ENCODE measurements around the gene HGFAC.
"Not testable (repeated sequence)": the region's sequence is repeated elsewhere in the genome, so short reads cannot be mapped to it uniquely, and the experiment has no call there.

The HGFAC gene

GRCh38 chr4:3444351-3445110 is 2.8 kb downstream of the HGFAC start:
- no peak for DNase-seq

- no peak for DNase-seq
Observed at GRCh38 chr4:3445111-3445820, 3.5 kb downstream of the HGFAC start.

- no peak for DNase-seq
Observed at GRCh38 chr4:3445829-3446545, 4.2 kb downstream of the HGFAC start.

- DNase-seq = no peak
Observed at GRCh38 chr4:3446631-3447320, 5.0 kb downstream of the HGFAC start.

GRCh38 chr4:3447431-3448395 is 5.9 kb downstream of the HGFAC start:
- DNase-seq = no peak

GRCh38 chr4:3449047-3449573 is 7.3 kb downstream of the HGFAC start:
- DNase-seq = no peak

- no peak for DNase-seq
Observed at GRCh38 chr4:3449574-3450534, 8.1 kb downstream of the HGFAC start.

- no peak for DNase-seq
Observed at GRCh38 chr4:3450643-3451042, 8.9 kb downstream of the HGFAC start.

GRCh38 chr4:3451956-3452355 is 10.2 kb downstream of the HGFAC start:
- no peak for DNase-seq

GRCh38 chr4:3452376-3452775 is 10.6 kb downstream of the HGFAC start:
- no peak for DNase-seq

GRCh38 chr4:3455596-3455995 is 13.8 kb downstream of the HGFAC start:
- DNase-seq = not testable (repeated sequence)

- no peak for DNase-seq
Observed at GRCh38 chr4:3458371-3458770, 16.6 kb downstream of the HGFAC start.

GRCh38 chr4:3459156-3459555 is 17.4 kb downstream of the HGFAC start:
- DNase-seq = not testable (repeated sequence)

GRCh38 chr4:3460926-3461325 is 19.2 kb downstream of the HGFAC start:
- DNase-seq = no peak

GRCh38 chr4:3461515-3462291 is 19.9 kb downstream of the HGFAC start:
- no peak for DNase-seq

- no peak for DNase-seq
Observed at GRCh38 chr4:3462321-3462789, 20.6 kb downstream of the HGFAC start.

GRCh38 chr4:3462790-3463415 is 21.1 kb downstream of the HGFAC start, which contains the start of gene DOK7:
Gene DOK7, plus strand, starts transcription at chr4:3463306. Its CDS starts 70 bp downstream, at chr4:3463376.
- DNase-seq = no peak

- DNase-seq = no peak
Observed at GRCh38 chr4:3463556-3464348, 22.0 kb downstream of the HGFAC start.
